HepG2 (cell line): ENCODE measurements around the gene ARPIN. TPM values are rescaled to one million over a fixed set of nuclear protein-coding genes. Genes with fewer than 3 reads are reported as not detected.

Experiments
- HDAC1 ChIP-seq: sonication (generic); formaldehyde crosslinking; IDR thresholded peaks from 2 replicates; pipeline ENCODE4 v1.5.1; 2020; ENCODE audit warnings: mild to moderate bottlenecking, missing genetic modification reagents
- KAT7 ChIP-seq: IDR thresholded peaks from 2 replicates; pipeline ENCODE4 v1.6.1; 2018; ENCODE audit warnings: borderline replicate concordance, missing compliant biosample characterization
- MTA3 ChIP-seq: sonication (generic); formaldehyde crosslinking; IDR thresholded peaks from 2 replicates; pipeline ENCODE4 v1.4.0; 2020; ENCODE audit warnings: missing genetic modification reagents
- RBFOX2 ChIP-seq: fragments of 200-400 bp; formaldehyde crosslinking; IDR thresholded peaks from 2 replicates; pipeline ENCODE4 v1.6.1; 2017; ENCODE audit warnings: low read depth, mild to moderate bottlenecking, low read length
- SIN3A ChIP-seq: IDR thresholded peaks from 2 replicates; pipeline ENCODE4 v1.6.1; 2011; ENCODE audit warnings: low read depth, mild to moderate bottlenecking, control low read depth, low read length, borderline replicate concordance
- ZBTB7A ChIP-seq: sonication (generic); formaldehyde crosslinking; IDR thresholded peaks from 2 replicates; pipeline ENCODE4 v1.8.0; 2022; ENCODE audit warnings: mild to moderate bottlenecking, missing genetic modification reagents
- ZNF225 ChIP-seq: sonication (generic); formaldehyde crosslinking; IDR thresholded peaks from 2 replicates; pipeline ENCODE4 v1.4.0; 2020; ENCODE audit warnings: mild to moderate bottlenecking, missing genetic modification reagents
- ZNF318 ChIP-seq: sonication (generic); formaldehyde crosslinking; IDR thresholded peaks from 2 replicates; pipeline ENCODE4 v1.4.0; 2020; ENCODE audit warnings: mild to moderate bottlenecking, missing genetic modification reagents
- ZNF337 ChIP-seq: sonication (generic); formaldehyde crosslinking; IDR thresholded peaks from 2 replicates; pipeline ENCODE4 v1.5.1; 2020; ENCODE audit warnings: missing genetic modification reagents, low read depth, mild to moderate bottlenecking, borderline replicate concordance
- ZNF646 ChIP-seq: sonication (generic); formaldehyde crosslinking; IDR thresholded peaks from 2 replicates; pipeline ENCODE4 v1.9.0; 2021; ENCODE audit warnings: mild to moderate bottlenecking, missing genetic modification reagents
- polyA plus RNA-seq, 8 experiments: library from polyadenylated mRNA; depleted of rRNA in 3 of 8; stranded (reverse) in 7 of 8; unstranded in 1 of 8; fragments of >200 nt; fragmentation: Illumina TruSeq in 4 of 8; extraction: Trizol in 4 of 8; gene quantifications; 2 replicates each; pipeline versions ENCODE4 v1.2.1 to v1.2.3, GENCODE V29; 2011 to 2016; ENCODE audit warnings: low read depth in 4 of 8, missing spikeins in 1 of 8, mixed read lengths in 1 of 8; ENCODE audit not compliant: insufficient read depth in 1 of 8
- total RNA-seq, 5 experiments: library from RNA; depleted of rRNA; stranded (reverse); fragments of >200 nt; fragmentation: Illumina TruSeq; extraction: Trizol; gene quantifications; 2 replicates each; pipeline ENCODE4 v1.2.3, GENCODE V29; 2016; ENCODE audit warnings: low read depth in 1 of 5

ARPIN gene
- total and polyA plus RNA-seq, 2 of the 13 experiments (the other 11 are each of a cell fraction or from before 2014, with no cell fraction given) = 2.8 to 5.0 TPM

DNA sequence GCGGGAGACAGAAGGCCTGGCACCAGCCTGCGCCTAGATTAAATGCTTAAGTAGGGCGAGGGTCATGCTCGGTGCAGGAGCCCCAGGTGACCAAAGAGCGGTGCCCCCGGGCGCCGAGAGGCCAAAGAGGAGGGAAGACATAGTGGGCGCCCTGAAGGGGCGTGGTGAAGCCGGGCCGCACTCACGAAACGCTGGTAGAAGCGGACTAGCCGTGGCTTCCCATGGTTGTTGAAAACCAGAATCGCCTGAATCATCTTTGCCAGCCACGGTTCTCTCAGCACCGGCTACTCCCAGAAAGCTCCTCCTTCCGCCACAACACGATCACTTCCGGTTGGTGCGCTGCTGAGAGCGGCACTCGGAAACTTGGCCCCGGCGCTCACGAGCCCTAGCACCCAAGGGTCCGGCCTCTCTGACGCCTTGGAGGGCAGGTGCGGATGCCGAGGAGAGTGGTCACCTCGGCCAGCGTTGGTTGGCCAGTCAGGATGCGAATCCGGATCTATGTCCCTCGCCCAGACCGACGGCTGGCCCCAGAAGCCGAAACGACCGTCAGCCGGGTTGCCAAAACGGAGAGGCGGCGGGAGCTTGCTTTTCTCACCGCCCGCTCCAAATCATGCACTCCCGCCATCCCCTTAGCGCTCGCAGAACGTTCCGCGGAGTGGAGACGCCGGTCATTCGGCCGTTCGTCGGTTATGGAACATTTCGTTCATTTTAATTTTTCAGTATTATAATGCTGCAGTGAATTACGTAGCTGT is 18.9 kb downstream of the ARPIN start, which contains the start of gene AP3S2 (continued):
- TF ChIP-seq ZNF646 (CRISPR knock-in tag) = no peak; the same call in 1 of the 2 replicates
- TF ChIP-seq HDAC1 (CRISPR knock-in tag) = peak; percentile 96
- TF ChIP-seq ZNF337 = peak; percentile 84; the same call in 1 of the 2 replicates
- peak; percentile 98; the same call in 1 of the 2 replicates for TF ChIP-seq KAT7
- TF ChIP-seq RBFOX2 = peak; percentile 85
- TF ChIP-seq MTA3 = no peak
- peak; percentile 93 for TF ChIP-seq SIN3A
- peak; percentile 58; the same call in 1 of the 2 replicates for TF ChIP-seq ZBTB7A
- no peak; the same call in 1 of the 2 replicates for TF ChIP-seq ZNF318 (CRISPR knock-in tag)
- peak; percentile 93 for TF ChIP-seq ZNF225 (CRISPR knock-in tag)
